Measurements from ENCODE around the gene LPIN2.
"Not testable (repeated sequence)": the region's sequence is repeated elsewhere in the genome, so short reads cannot be mapped to it uniquely, and the experiment has no call there.

Gene LPIN2, protein sequence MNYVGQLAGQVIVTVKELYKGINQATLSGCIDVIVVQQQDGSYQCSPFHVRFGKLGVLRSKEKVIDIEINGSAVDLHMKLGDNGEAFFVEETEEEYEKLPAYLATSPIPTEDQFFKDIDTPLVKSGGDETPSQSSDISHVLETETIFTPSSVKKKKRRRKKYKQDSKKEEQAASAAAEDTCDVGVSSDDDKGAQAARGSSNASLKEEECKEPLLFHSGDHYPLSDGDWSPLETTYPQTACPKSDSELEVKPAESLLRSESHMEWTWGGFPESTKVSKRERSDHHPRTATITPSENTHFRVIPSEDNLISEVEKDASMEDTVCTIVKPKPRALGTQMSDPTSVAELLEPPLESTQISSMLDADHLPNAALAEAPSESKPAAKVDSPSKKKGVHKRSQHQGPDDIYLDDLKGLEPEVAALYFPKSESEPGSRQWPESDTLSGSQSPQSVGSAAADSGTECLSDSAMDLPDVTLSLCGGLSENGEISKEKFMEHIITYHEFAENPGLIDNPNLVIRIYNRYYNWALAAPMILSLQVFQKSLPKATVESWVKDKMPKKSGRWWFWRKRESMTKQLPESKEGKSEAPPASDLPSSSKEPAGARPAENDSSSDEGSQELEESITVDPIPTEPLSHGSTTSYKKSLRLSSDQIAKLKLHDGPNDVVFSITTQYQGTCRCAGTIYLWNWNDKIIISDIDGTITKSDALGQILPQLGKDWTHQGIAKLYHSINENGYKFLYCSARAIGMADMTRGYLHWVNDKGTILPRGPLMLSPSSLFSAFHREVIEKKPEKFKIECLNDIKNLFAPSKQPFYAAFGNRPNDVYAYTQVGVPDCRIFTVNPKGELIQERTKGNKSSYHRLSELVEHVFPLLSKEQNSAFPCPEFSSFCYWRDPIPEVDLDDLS

DNA sequence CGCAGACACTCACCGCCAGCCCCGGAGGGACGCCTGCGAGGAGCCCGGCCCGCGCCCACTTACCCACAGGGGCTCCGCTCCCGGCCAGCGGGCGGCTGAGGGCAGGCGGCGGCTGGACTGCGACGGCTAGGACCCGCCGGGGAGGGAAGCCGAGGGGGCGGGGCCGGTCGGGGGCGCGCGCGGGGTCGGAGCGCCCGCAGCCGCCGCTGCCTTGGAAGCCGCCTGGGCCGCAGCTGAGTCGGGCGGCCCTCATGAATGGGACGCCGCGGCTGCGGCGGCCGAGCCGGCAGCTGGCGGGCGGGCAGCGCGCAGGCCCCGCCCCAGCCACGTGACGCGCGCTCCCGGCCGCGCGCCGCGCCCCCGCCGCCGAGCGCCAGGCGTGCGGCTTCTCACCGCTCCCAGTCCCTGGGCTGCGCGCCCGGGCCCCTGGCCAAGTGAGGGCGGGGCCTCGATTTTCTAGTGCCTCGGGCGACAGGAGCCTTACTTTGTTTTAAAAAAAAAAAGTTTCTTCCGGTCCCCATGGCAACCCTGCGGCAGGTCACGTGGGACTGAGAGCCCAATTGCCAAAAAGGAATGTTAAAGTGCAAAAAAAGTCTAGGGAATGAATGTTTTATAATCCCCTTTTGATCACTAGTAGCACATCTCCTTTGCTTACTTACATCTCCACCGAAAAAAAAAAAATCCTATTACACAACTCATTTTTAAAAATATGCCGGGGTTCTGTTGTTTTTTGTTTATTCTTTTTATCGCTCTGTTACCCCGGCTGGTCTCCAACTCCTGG lies at the start of gene LPIN2:
Gene LPIN2 (minus strand): TSS at position 121 of the 781 bp plus-strand sequence. CDS start 52,304 bp downstream, outside the sequence.
- DNase-seq (ENCODE audit: low read depth in 2 of 3, low spot score in 2 of 3) = peak; percentile 73 to 91 (median 80)

DNA sequence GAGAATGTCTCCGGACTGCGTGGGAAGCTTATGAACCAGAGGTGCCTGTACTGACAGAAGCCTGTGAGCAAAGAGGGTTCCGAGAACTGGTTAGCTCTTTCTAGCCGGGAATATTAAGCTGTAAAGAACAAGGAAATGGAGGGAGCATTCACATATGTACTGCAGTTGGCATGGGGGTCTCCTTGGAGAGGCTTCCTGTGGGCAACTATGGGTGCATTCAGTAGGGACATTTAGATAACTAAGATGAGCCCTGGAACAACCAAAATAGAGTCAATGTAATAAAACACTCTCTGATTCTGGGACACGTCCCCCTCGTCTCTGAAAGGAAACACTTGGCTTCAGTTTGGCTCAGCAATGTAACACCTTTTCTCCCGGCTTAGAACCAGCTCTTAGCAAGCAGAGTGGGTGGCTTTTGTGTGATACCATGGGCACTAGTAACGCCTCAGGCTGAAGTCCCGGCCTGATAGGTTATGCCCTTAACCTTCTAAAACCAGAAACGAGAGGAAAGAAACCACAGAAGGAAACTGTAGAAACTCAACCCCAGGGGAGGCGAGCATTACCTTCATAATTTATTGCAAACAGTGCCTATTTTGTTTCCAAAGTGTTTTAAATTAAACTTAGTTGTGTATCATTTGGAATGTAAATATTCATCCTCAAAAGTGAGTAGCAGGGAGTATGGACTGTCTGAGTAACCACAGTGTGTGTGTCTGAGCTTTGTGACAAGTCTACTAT lies 48.8 kb upstream of the LPIN2 start:
- DNase-seq (ENCODE audit: low read depth in 2 of 3, low spot score in 2 of 3) = peak in 2 of 3 experiments; percentile 30 to 31

DNA sequence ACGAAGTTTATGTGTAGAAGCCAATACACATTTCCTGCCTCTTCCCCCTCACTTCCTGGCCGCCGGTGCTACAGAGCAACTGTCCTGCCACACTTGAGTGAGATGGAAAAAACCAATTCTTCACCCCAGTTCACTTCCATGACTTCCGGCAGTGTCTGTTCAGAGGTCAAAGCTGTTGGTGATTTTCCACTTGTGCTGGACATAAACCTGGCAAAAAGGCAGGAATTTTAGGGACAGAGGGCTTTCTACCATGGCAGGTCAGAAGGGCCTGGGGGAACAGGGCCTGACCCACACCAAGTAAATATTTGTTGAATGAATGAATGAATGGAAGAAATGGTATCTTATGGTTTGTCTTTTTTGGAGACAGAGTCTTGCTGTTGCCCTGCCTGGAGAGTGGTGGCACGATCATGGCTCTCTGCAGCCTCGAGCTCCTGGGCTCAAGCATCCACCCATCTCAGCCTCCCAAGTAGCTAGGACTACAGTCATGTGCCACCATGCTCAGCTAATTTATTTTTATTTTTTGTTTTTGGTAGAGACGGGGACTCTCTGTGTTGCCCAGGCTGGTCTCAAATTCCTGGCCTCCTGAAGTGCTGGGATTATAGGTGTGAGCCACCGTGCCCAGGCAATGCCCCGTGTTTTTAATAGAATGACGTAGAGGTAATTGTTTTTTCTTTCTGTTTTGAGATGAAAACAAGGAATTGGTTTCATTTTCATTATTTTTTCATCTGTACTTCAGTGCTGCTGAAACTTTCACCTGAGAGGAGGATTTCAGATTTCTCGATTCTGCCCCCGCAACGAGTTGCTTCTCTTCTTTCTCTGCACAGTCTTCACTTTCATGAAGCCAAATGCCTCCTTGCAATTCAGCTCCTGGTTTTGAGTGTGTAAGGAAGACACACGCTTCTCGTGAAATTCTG lies 48.0 kb upstream of the LPIN2 start:
- peak in 2 of 3 experiments; percentile 18 to 38 for DNase-seq (ENCODE audit: low read depth in 2 of 3, low spot score in 2 of 3)

DNA sequence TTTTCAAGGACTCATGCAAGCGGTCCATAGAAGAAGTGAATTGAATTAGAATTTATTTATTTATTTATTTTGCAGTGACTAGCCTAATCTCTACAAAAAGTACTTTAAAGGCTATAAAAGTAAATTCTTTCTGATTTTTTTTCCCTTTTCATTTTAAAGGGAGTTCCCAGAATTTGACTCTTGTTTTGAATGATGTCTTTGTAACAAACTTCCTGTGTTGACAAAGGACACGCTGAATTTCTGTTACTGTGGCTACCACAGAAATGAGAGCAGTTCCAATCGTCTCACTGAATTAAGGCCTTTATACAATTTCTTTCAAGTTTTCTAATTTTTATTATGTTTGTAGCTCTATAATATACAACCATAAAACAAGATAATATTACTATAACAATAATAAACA lies 46.3 kb upstream of the LPIN2 start:
- DNase-seq (ENCODE audit: low read depth in 2 of 3, low spot score in 2 of 3) = no peak

DNA sequence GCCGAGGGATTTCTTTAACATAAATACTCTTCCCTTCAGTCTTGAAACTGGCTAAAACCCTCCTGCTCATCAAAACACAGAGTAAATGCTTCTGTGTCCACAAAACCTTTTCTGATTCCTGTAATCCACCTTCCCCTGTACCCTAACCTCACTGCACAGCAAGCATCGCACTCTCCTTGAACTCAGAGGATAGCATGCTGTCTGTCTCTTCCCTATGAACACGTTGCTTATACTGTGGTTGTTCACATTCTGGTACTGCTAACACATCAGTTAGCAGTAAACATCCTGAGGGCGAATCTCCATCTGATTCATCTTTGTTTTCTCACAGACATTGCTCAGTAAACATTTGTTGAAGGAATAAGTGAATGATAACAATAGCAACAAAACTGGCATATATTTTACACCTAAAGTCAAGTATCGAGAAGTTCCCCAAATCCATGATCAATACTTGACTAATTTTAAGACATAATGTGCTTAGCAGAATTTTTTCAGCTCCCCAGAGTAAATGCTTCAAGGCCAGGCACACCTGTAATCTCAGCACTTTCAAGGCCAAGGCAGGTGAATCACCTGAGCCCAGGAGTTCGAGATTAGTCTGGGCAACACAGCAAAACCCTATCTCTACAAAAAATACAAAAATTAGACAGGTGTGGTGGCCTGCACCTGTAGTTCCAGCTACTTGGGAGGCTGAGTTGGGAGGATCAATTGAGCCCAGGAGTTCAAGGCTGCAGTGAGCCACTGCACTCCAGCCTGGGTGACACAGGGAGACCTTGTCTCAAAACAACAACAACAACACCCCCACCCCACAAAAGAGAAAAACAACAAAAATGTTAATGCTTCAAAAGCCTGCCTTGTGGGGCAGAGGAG lies 45.6 kb upstream of the LPIN2 start:
- no peak for DNase-seq (ENCODE audit: low read depth in 2 of 3, low spot score in 2 of 3)

DNA sequence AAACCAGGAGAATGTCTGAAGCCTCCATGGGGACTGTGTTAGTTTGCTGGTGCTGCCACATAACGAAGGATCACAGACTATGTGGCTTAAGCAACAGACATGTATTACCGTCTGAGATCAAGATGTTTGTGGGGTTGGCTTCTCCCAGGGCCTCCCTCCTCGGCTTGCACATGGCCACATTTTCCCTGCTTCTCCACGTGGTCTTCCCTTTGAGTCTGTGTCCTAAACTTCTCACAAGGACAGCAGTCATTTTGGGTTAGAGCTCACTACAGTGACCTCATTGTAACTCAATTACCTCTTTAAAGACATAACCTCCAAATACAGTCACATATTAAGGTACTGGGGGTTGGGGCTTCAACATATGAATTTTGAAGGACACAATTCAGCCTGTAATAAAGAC lies 44.6 kb upstream of the LPIN2 start:
- DNase-seq (ENCODE audit: low read depth in 2 of 3, low spot score in 2 of 3) = no peak

DNA sequence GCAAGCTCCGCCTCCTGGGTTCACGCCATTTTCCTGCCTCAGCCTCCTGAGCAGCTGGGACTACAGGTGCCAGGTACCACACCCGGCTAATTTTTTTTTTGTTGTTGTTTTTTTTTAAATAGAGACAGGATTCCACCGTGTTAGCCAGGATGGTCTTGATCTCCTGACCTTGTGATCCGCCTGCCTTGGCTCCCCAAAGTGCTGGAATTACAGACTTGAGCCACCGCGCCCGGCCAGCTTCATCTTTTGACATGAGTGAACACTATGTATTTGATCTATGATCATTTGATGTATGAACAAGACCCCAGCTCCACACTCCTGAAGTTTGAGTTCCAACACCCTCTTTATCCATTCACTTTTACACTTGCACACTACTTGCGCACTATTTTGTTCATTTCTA lies 43.4 kb upstream of the LPIN2 start:
- DNase-seq (ENCODE audit: low read depth in 2 of 3, low spot score in 2 of 3) = no peak

DNA sequence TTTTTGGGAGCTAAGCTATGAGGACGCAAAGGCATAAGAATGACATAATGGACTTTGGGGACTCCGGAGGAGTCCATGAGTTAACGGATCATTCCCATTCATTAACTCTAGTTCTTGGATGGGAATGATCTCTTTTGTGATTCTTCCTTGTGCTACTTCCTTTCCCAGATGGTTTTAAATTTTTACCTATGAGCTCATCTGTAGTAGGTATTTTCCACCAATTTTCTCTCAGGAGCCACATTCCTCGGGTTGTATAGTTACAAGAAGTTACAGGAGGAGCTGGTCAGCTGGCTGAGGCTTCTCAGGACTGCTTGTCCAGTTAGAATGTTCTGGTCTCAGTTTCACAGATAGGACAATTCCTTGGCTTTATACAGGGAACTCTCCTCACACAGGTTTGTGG lies 42.9 kb upstream of the LPIN2 start:
- no peak for DNase-seq (ENCODE audit: low read depth in 2 of 3, low spot score in 2 of 3)

DNA sequence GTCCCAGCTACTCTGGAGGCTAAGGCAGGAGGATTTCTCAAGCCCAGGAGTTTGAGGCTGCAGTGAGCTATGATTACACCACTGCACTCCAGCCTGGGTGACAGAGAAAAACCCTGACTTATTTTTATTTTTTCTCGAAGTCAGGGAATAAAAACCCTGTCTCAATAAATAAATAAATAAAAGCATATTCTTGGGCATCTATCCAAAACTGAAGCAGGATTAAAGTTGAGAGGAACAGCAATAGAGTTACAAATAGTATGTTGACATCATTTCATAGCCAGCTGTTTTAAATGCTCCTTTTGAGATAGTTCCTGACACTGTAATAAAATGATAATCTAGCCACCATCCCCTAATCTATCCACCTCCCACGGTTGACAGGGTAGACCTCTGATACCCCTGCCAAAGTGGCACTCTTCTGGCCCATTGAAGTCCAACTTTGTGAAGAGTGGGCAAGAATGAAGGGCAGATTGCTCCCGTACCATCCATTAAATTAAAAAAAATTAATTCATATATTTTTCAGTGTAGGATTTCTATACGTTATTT lies 42.3 kb upstream of the LPIN2 start:
- DNase-seq (ENCODE audit: low read depth in 2 of 3, low spot score in 2 of 3) = no peak

DNA sequence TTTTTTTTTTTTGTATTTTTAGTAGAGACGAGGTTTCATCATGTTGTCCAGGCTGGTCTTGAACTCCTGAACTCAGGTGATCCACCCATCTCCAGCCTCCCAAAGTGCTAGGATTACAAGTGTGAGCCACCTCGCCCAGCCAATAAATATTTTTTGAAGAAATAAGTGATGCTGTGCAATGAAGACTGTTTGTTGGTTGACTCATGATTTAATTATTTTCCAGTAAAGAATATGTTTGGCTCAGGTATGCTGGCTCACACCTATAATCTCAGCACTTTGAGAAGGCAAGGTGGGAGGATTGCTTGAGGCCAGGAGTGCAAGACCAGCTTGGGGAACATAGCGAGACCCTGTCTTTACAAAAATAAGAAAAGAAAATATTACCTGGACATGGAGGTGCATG lies 41.8 kb upstream of the LPIN2 start:
- DNase-seq (ENCODE audit: low read depth in 2 of 3, low spot score in 2 of 3) = no peak

DNA sequence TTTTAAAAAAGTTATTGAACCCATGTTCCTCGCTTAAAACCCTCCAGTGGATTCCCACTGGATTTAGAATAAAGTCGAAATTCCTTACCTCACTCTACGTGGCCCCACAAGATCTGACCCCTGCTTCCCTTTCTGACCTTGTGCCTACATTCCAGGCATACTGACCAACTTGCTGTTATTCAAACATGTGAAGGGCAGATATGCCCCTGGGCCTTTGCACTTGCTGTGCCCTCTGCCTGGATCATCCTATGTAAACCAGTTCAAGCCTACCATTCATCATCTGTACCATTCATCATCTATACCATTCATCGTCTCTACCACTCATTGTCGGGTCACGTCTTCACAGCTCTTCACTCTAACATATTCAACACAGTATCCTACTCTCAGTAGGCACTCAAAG lies 41.3 kb upstream of the LPIN2 start:
- no peak for DNase-seq (ENCODE audit: low read depth in 2 of 3, low spot score in 2 of 3)

DNA sequence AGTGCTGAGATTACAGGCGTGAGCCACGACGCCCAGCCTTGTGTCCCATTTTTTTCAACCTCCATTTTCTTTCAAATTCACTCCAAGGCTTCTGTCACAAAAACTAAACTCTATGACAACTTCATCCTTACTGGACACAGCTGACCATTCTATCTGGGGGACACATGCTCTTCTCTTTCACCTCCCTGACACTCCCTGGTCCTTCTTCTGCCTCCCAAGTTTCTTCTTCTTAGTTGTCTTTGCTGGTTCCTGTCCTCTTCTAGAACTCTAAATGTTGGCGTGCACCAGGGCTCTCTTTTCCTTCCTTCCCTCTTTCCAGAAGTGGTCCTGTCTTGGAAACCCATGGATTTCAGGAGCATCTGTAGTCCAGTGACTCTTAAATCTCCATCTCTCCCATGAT lies 40.1 kb upstream of the LPIN2 start:
- DNase-seq (ENCODE audit: low read depth in 2 of 3, low spot score in 2 of 3) = no peak

DNA sequence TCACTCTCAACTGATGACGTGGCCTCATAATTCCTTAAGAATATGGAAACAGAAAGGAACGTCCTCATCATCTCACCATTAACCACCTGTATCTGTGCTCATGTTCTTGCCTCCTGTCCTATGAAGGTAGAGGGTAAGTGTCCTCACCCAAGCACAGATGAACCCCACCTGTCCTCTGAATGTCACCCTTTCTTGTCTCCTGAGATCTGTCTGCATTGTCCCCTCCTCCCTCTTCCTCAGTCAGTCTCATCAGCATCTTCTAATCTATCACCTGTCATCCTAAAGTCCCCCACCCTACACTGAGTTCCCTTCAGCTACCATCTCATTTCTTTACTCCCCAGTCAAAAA lies 39.4 kb upstream of the LPIN2 start:
- no peak for DNase-seq (ENCODE audit: low read depth in 2 of 3, low spot score in 2 of 3)

DNA sequence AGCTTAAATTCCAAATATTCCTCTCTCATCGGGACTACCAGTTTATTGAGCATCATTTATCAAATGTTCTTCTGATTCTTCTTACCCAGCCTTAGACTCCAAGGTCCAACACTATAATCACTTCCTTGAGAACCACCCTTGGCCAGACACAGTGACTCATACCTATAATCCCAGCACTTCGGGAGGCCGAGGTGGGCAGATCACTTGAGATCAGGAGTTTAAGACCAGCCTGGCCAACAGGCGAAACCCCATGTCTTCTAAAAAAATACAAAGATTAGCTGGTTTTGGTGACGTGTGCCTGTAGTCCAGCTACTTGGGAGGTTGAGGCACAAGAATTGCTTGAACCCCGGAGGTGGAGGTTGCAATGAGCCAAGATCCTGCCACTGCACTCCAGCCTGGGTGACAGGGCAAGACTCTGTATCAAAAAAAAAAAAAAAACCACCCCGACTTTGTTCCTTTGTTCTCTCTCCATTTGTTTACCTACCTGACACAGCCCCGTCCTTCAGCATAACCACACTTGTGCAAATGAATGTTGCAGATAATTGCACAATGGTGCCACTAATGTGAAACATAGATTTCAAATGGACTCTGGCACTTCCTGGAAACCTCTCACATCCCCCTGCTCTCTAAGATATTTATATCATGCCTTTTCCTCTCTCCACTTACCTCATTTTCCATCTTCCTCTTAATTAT lies 38.9 kb upstream of the LPIN2 start:
- no peak for DNase-seq (ENCODE audit: low read depth in 2 of 3, low spot score in 2 of 3)

DNA sequence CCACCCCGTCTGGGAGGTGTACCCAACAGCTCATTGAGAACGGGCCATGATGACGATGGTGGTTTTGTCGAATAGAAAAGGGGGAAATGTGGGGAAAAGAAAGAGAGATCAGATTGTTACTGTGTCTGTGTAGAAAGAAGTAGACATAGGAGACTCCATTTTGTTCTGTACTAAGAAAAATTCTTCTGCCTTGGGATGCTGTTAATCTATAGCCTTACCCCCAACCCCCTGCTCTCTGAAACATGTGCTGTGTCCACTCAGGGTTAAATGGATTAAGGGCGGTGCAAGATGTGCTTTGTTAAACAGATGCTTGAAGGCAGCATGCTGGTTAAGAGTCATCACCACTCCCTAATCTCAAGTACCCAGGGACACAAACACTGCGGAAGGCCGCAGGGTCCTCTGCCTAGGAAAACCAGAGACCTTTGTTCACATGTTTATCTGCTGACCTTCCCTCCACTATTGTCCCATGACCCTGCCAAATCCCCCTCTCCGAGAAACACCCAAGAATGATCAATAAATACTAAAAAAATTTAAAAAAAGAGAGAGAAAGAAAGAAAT lies 37.0 kb upstream of the LPIN2 start:
- not testable (repeated sequence) for DNase-seq (ENCODE audit: low read depth in 2 of 3, low spot score in 2 of 3)

DNA sequence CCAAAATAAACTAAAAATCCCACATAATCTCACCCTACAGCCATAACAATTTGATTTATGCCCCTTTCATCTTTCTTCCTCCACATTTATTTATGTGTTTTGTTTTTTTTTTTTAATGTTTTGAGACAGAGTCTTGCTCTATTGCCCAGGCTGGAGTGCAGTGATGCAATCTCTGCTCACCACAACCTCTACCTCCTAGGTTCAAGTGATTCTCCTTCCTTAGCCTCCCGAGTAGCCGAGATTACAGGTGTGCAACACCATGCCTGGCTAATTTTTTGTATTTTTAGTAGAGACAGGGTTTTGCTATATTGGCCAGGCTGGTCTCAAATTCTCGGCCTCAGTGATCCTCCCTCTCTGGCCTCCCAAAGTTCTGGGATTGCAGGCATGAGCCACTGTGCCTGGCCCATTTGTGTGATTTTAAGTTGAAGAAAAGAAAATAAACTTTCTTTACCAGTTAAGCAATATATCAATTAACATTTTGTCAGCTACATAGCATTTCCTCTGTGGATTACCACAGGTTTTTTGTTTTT lies 35.9 kb upstream of the LPIN2 start:
- no peak for DNase-seq (ENCODE audit: low read depth in 2 of 3, low spot score in 2 of 3)

DNA sequence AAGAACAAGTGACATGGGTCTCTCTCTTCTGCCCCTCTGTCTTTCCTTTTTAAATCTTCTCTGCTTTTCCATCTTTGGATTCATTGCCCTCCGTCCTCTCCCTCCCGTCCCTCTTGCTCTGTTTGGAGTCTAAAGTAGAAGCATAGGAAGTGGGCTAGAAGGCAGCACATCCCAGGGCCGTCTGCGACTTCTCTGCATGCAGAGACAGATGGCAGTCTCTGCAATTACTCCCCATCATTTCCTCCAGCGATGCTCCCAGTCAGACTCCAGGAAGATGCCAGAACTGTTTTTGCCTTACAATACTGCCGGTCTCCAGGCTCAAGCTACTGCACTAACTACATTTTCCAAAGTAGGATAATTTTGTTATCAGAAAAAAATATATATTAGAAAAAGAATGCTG lies 35.2 kb upstream of the LPIN2 start:
- no peak for DNase-seq (ENCODE audit: low read depth in 2 of 3, low spot score in 2 of 3)

All from activated CD8-positive, alpha-beta memory T cell treated with anti-CD3 and anti-CD28 coated beads for 48 hours (primary cell).